GM18951 (cell line): ENCODE results near the gene RGS19.

Experiments
- POLR2A ChIP-seq: IDR thresholded peaks from 4 replicates; pipeline ENCODE4 v1.6.1; 2011; ENCODE audit warnings: mild to moderate bottlenecking; ENCODE audit not compliant: insufficient read length, insufficient read depth; ENCODE audit errors: extremely low read depth
- in situ Hi-C: fragments of 300-500 bp; cut with MboI; formaldehyde crosslinking; loops from one replicate; pipeline ENCODE4 v1.12.0; 2022; ENCODE audit warnings: low sequenced_read_pairs, mixed read lengths, inconsistent platforms; ENCODE audit not compliant: unreplicated experiment

RGS19 gene

DNA sequence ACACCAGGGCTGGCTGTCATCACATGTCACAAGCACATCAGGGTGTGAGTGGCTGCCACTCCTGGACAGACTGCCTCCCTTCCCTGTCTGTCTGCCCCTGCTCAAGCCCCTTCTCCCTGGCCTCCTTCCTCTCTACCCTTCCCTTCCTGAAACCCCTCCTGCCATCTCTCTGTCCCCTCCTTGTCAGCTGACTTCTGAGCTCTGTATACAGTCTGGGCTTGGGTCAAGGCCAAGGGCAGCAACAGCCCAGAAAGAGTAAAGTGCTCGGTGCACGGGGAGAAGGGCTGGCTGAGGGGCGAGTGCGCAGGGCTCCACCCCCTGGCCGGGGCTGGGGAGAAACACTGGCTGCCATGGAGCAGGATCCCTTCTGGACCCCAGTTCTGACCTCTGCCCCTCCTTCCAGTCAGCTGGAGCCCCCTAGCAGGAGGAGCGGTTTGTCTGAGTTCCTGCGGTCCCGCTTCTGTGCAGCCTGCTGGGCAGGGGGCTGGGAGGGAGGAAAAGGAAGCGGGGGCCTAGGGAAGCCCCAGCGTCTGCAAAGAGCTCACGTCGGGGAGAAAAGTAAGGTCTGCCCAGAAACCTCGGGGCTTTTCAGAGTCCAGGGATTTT is 2.9 kb upstream of the RGS19 start:
- in situ Hi-C loops = no loop called here
- TF ChIP-seq POLR2A = no peak

DNA sequence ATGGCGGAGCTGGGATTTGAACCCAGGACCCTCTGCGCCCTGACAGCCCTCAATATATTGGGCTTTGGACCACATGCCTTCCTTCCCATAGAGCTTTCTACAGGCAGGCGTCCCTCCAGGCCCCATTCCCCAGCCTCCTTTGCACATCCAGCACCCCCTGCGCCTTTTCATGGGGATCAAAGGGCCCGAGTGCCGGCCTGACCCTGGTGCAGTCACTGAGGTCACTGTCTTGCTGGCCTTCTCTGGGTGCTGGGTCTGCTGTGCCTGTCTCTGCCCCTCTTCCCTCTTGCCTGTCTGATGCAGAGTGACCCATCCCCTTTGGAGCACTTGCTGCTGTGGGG is 2.3 kb upstream of the RGS19 start:
- TF ChIP-seq POLR2A = no peak
- in situ Hi-C loops = no loop called here

DNA sequence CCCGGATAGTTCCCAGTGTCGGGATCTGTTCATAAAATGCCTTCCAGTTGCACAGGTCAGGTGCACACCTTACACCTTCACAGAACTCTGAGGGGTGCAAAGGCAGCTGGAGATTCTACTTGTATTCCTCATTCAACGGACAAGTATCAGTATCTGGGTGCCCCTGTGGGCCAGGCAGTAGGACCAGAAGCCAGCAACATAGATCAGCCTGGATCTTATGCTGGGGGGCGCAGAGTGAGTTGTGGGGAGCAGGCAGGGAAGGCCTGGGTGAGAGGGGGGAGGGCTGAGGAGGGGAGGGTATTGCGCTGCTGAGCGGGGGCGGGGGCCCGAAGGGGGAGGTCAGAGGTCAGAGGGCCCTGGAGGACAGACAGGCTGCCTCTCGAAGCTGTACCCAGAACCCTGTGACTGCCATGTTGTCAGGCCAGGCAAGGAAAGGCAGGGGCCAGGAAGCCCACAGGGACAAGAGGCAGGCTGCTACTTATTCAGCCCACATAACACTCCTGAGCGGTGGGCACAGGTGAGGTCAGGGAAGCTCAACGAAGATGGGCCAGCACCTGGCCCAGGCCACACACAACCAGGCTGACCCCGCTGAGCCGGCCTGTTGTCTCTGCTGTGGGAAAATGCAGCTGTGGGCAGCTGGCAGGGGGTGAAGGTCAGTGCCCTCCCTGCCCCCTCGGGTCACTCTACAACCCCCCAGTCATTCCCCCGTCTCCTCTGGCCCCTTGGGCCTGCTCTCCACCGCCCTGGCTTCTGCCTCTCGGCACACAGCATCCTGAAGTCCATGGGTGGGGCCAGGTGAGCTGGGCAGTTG is 1.7 kb upstream of the RGS19 start:
- in situ Hi-C loops = no loop called here
- no peak for TF ChIP-seq POLR2A

DNA sequence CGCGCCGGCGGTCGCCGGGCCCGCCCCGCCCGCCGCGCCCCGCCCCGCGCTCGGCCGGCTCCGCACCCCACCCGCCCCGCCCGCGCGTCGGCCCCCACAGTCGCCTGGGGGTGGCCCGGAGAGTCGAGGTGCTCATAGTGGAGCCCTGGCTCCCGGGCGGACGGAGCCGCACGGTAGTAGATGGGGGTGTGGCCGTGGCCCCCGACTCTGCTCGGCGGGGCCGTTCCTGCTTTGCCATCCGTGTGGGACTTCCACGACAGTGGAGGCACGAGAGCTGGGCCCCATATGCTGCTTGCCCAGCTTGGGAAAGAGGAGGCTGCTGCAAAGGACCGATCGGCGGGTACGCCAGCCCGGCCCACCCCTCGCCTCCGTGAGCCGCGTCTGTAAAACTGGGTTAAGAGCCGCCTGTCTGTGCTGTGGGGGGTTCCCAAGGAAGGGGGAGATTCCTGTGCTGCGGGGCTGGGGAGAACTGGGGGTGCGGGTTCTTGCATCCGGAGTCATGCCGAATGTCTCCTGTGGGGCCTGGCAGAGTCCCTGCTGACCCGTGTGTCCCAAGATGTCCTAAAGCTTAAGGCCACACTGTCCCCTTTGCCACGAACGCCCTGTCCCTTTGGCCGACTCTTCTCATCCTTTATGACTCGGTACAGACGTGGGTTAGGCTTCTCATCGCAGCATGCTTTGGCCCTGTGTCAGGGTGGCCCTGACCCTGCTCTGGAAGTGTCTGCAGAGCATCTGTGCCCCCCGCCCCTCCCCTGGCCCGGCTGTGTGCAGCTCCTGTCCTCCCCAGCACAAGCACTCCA is 895 bp upstream of the RGS19 start, which contains the start of gene OPRL1:
Gene OPRL1 (plus strand): TSS at position 70 of the 800 bp plus-strand sequence. CDS start 12,639 bp downstream, outside the sequence.
- TF ChIP-seq POLR2A = peak; percentile 5
- in situ Hi-C loops = no loop called here

DNA sequence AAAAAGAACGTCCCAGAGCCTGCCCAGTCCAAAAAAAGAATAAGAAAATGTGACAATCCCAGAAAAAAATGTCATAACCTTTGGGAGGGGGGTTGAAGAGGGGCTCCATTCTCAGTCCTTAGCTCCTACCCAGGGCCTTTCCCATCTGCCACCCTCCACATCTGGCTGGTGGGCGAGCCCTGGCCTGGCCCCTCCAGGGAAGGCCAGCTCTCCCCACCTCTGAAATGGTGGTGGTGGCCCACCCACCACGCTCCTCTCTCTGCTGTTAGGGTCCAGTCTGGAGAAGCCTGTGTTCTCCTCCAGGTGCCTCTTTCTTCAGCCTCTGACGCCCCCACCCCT is 415 bp downstream of the RGS19 start:
- in situ Hi-C loops = no loop called here
- no peak for TF ChIP-seq POLR2A

DNA sequence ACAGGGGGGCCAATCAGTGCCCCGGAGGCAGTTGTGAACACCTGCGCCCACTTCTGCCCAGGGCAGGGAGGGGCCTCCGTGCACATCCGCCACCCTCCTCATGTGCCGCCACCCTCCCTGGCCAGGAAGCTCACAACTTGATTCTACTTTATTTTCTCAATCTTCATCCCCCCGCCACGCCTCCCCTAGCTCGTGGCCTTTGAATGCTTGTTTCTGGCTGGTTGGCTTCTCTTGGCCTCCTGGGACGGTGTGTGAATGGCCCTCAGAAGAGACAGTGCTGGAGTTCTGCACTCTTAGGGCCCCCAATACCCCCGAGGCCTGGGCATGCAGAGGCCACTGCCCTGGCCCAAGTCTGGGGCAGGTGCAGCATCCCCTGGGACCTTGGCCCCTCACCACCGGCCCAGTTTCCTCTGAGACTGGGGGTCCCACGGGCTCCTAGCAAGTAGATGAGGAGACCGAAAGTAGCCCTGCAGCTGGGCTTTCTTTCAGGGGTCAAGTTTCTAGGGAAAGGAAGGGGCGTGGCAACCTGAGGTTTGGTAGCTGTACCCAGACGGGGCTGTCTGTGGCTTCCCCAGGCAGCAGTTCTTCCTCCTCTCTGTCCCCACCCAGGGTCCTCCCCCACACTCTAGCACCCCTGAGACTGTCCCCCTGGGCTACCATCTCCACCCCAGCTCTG is 1.3 kb downstream of the RGS19 start:
- in situ Hi-C loops = no loop called here
- TF ChIP-seq POLR2A = peak; percentile 41

DNA sequence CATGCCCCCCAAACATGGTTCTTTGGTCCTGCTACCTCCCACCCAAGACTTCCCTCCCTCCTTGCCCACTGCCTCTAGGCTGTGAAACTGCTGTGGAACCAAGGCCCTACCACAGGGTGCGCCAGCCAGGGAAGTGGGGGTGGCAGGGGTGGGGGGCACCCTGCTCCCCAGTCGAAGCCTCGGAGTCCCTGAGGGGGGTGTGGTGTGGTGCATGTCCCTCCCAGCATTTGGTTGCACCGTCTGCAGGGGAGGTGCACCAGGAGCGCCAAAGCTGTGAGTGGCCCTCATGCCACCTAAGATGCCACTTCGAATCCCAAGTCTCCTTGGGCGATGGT is 1.8 kb downstream of the RGS19 start:
- in situ Hi-C loops = no loop called here
- TF ChIP-seq POLR2A = no peak

DNA sequence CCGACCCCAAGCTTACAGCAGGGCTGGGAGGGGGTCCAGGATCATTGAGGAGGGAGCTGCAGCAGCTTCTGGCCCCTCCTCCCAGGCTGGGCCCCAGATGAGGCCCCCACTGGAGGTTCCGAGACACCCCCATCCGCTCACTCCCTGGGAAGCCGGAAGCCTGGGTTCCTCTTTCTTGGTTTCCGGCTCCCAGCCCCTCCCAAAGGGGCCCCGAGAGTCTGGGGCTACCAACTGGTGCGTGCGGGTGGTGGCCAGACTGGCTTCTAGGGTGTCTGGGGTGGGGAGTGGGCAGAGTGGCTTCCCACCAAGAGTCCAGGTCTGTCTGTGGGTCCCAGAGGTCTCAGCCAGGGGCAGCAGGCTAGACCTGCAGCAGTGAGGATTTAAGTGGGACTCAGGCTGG is 2.2 kb downstream of the RGS19 start:
- TF ChIP-seq POLR2A = peak; percentile 51
- in situ Hi-C loops = no loop called here

DNA sequence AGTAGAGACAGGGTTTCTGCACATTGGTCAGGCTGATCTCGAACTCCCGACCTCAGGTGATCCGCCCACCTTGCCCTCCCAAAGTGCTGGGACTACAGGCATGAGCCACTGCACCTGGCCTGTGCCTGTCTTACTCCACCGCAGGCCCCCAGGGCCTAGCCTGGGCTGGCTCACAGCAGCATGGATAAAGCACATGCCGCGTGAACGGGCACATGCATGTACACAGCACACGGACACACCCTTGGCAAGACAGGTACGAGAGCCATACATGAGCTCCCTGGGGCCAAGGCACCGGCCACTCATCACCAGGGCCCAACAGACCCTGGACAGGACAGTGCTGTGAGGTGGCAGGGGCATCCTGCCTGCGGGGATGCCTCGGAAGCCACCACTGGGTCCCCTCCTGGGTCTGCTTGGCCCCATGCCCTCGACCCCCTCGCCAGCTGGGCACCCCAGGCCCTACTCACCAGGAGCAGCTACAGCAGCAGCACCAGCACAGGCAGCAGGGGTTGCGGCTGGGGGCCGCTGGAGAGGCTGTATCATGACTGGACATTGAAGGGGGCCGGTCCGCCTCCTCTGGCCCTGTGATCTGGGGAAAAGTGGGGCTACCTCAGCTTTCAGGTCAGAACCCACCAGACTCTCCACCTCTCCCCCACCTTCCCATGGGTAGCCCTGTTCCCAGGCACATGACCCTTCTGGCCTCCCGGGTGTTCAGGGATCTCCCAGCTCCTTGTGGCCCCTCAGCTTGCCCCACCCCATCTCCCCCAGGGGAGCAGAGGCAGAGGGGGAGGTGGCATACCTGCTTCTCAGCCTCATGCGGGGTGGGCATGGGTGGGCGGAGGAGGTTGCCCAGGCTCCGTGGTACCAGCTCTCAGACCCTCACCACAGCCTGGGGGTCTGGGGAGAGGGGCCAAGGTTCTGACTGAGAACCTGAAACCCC is 3.0 kb downstream of the RGS19 start:
- TF ChIP-seq POLR2A = no peak

DNA sequence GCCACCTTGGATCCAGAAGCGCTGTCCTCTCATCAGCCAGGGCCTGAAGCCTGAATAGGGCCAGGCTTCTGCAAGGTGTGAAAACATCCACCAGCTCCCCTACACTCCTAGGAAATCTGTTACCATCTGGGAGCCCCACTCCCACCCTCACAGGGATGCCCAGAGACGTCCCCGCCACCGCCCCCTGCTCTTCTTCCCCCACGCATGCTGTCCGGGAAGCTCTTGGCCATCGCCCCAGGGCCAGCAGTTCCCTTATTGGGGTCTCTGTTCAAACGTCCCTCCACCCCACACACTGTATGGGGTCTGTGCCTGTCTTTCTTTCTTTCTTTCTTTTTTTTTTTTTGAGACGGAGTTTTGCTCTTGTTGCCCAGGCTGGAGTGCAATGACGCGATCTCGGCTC is 3.8 kb downstream of the RGS19 start:
- no peak for TF ChIP-seq POLR2A

More for the DNA sequence above, 3.0 kb downstream of the RGS19 start:
- in situ Hi-C loops = no loop called here

DNA sequence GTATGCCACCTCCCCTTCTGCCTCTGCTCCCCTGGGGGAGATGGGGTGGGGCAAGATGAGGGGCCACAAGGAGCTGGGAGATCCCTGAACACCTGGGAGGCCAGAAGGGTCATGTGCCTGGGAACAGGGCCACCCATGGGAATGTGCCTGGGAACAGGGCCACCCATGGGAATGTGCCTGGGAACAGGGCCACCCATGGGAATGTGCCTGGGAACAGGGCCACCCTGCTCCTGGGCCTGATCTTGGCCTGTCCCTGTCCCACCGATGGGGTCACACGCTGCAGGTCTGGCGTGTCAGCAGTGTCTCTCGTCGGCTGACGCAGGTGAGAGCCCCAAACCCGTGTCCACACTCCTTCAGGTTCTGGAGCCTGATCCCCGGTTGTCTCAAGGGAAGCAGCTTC is 4.4 kb downstream of the RGS19 start:
- in situ Hi-C loops = no loop called here
- no peak for TF ChIP-seq POLR2A

More for the DNA sequence above, 3.8 kb downstream of the RGS19 start:
- in situ Hi-C loops = no loop called here

DNA sequence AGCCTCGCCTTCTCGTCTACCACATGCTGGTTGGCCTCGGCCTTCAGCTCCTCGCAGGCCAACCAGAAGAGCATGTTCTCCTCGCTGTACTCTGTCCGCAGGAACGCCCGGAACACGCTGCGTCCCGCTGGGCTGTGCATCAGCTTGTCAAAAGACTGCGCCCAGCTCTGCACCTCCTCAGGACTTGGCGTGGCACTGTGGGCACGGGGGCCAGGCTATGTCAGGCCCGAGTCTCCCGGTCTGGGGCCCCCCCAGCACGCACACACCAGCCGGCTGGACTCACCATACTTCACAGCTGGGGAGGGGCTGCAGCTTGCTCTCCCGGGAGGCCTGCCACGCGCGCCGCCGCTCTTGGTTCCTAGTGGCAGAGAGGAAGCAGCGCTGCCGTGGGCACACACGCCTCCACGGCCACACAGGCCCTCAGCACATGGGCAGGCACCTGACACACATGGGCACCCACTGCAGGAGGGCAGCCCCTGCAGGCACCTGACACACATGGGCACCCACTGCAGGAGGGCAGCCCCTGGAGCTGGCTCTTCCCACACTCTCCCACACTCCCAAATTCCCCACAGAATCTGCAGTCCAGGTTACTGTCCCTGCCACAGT is 5.0 kb downstream of the RGS19 start:
- TF ChIP-seq POLR2A = no peak
- in situ Hi-C loops = no loop called here
